ENCODE data around the gene DYNC1I1. TPM values are rescaled to one million over a fixed set of nuclear protein-coding genes. Genes with fewer than 3 reads are reported as not detected.

The DYNC1I1 gene
- total RNA-seq, 1 donor from 2014 or later = 2.3 TPM

DNA sequence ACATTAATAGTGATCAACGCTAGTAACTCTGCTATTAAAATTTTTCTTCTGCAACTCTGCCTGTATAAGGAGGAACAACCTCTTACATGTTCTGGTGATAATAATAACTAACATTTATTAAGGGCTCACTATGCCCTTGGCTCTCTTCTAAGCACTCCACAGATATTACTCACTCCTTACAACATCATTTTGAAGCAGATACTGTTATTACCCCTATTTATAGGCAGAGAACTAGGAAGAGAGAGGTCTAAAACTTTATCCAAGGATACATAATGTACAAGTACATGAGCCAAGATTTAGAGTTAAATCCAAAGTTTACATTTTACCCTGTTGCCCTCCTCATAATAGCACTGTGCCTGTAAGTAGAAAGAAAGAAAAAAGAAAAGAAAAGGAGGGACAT lies 205.6 kb downstream of the DYNC1I1 start:
- no peaks in the 10 kb centered on the region for H3K4me1 ChIP-seq
- H3K9me3 ChIP-seq = no peaks in the 10 kb centered on the region
- no peak for TF ChIP-seq CTCF (IDR thresholded peaks at IDR 0.05)
- ATAC-seq (no peak), DNase-seq (no peak)
- intact Hi-C loops (cut with DNase I) = no loop called here
- H3K27me3 ChIP-seq = no peaks in the 10 kb centered on the region
- no peak overlapping the region for H3K4me3 ChIP-seq
- H3K27ac ChIP-seq = no peak overlapping the region
- H3K36me3 ChIP-seq = no peaks in the 10 kb centered on the region

GRCh38 chr7:95980167-95980566 lies 207.8 kb downstream of the DYNC1I1 start:
- no peak overlapping the region for H3K27ac ChIP-seq
- DNase-seq (no peak), ATAC-seq (no peak)
- H3K4me1 ChIP-seq = no peaks in the 10 kb centered on the region
- H3K36me3 ChIP-seq = no peaks in the 10 kb centered on the region
- TF ChIP-seq CTCF (IDR thresholded peaks at IDR 0.05) = no peak
- no peaks in the 10 kb centered on the region for H3K9me3 ChIP-seq
- intact Hi-C loops (cut with DNase I) = no loop called here
- no peak overlapping the region for H3K4me3 ChIP-seq
- H3K27me3 ChIP-seq = no peaks in the 10 kb centered on the region

DNA sequence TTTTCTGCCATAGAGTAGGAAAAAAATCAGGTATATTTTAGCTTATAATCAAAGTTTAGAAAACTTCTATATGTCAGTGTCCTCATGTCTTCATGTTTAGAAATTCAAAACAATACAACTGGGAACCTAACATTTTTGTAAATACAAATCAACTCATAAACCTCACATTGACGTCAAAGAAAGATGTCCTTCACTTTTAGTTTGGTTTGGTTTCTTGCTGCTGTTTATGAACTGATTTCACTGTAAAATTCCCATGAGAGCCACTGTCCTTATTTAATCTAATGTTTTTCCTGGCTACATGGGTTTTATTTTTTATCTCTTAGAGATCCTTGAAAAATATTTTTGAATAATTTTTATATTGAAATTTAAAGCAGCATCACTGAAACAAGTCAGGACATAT lies 208.4 kb downstream of the DYNC1I1 start:
- H3K4me1 ChIP-seq = no peaks in the 10 kb centered on the region
- ATAC-seq (no peak), DNase-seq (no peak)
- no peaks in the 10 kb centered on the region for H3K27me3 ChIP-seq
- TF ChIP-seq CTCF (IDR thresholded peaks at IDR 0.05) = no peak
- H3K36me3 ChIP-seq = no peaks in the 10 kb centered on the region
- intact Hi-C loops (cut with DNase I) = no loop called here
- H3K4me3 ChIP-seq = no peak overlapping the region
- H3K27ac ChIP-seq = no peak overlapping the region
- no peaks in the 10 kb centered on the region for H3K9me3 ChIP-seq

DNA sequence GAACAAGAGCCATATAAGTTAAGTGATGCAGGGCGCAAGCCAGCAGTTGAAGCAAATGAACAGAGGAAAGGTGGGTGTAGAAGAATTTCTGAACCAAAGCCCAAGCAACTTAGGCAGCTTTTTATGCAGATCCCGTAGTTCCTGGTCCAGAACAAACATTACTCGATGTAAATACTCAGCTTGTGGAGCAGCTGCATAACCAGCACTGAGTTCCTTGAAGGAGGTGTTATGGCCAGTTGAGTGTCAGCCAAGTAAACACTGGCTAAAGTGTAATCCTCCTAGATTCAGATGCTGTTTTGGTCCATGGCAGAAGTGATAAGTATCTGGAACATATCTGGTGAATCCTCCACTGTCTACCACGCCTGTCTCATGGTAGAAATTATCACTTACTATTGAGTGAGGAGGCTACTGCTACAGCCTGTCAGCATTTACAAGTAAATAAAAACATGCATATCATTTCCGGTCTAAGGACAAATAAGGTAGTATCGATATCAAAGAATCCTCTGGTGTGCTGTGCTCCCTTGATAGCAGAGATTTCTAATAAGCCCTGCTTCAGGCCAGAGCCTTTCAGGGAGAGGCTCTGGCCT lies 213.9 kb downstream of the DYNC1I1 start:
- no peak for TF ChIP-seq CTCF (IDR thresholded peaks at IDR 0.05)
- no peak overlapping the region for H3K4me3 ChIP-seq
- no peaks in the 10 kb centered on the region for H3K27me3 ChIP-seq
- ATAC-seq (peak; percentile 36), DNase-seq (no peak)
- no peaks in the 10 kb centered on the region for H3K4me1 ChIP-seq
- no peaks in the 10 kb centered on the region for H3K9me3 ChIP-seq
- H3K27ac ChIP-seq = no peak overlapping the region
- intact Hi-C loops (cut with DNase I) = no loop called here
- no peaks in the 10 kb centered on the region for H3K36me3 ChIP-seq

DNA sequence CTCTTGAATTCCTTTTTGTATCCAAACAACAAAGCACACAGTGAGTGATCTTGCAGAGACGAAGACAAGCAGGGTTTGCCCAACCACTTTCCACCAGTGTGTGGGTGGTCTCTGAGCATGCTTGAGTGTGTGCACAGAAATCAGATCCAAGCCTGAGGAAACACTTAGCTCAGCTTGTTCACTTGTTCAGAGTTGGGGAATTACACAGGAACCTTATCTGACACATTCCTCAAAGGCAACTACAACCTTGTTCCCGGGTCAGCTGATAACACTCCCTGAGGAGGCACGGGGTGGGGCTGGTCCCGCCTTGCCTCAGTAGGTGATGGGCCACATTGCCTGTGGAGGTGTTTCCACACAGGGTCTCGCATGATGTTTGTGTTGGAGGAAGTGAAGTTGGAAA lies 216.9 kb downstream of the DYNC1I1 start:
- Histone ChIP-seq H3K4me1 (no peaks in the 10 kb centered on the region), H3K4me3 (no peak overlapping the region), H3K9me3 (no peaks in the 10 kb centered on the region), H3K27me3 (no peaks in the 10 kb centered on the region), H3K27ac (no peak overlapping the region), H3K36me3 (no peaks in the 10 kb centered on the region)
- intact Hi-C loops (cut with DNase I) = no loop called here
- DNase-seq (no peak), ATAC-seq (peak; percentile 67)
- no peak for TF ChIP-seq CTCF (IDR thresholded peaks at IDR 0.05)

- intact Hi-C loops (cut with DNase I) = no loop called here
- Histone ChIP-seq H3K9me3 (no peaks in the 10 kb centered on the region), H3K27ac (no peak overlapping the region), H3K4me1 (no peaks in the 10 kb centered on the region), H3K27me3 (no peaks in the 10 kb centered on the region), H3K36me3 (no peaks in the 10 kb centered on the region), H3K4me3 (no peak overlapping the region)
- no peak for TF ChIP-seq CTCF (IDR thresholded peaks at IDR 0.05)
- no peak for ATAC-seq
- no peak for DNase-seq
Measured at GRCh38 chr7:95993380-95993779, 221.0 kb downstream of the DYNC1I1 start.
